NCI-H524 (cell line): ENCODE data around the gene CKAP4.

Experiments used
- DNase-seq, 2 experiments: peaks; one replicate each; lab custom pipeline; 2025; lab: John Stamatoyannopoulos, UW

The CKAP4 gene

DNA sequence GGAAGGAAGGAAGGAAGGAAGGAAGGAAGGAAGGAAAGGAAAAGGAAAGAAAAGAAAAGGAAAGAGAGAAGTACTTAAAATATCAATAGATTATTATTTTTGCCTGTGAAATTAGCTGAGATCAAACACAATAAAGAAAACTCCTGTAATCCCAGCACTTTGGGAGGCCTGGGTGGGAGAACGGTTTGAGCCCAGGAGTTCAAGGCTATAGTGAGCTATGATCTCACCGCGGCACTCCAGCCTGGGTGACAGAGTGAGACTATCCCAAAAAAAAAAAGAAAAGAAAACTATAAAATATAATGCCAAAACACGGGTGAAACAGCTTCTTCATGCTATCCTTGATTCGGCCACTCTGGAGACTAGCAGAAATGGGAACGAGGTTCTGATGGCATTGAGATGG lies 26.2 kb upstream of the CKAP4 start:
- DNase-seq, result no peak

DNA sequence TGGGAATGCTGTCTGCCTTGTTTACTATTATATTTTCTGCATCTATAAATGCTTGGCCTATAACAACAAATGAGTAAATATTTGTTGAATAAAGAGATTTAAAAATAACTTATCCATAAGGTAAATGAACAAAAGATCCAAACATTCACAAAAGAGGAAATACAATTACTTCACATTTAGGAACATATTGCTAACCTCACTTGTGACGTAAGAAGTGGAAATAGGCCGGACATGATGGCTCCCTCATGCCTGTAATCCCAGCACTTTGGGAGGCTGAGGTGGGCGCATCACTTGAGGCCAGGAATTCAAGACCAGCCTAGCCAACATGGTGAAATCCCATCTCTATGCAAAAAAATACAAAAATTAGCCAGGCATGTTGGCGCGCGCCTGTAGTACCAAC lies 25.7 kb upstream of the CKAP4 start:
- no peak for DNase-seq

DNA sequence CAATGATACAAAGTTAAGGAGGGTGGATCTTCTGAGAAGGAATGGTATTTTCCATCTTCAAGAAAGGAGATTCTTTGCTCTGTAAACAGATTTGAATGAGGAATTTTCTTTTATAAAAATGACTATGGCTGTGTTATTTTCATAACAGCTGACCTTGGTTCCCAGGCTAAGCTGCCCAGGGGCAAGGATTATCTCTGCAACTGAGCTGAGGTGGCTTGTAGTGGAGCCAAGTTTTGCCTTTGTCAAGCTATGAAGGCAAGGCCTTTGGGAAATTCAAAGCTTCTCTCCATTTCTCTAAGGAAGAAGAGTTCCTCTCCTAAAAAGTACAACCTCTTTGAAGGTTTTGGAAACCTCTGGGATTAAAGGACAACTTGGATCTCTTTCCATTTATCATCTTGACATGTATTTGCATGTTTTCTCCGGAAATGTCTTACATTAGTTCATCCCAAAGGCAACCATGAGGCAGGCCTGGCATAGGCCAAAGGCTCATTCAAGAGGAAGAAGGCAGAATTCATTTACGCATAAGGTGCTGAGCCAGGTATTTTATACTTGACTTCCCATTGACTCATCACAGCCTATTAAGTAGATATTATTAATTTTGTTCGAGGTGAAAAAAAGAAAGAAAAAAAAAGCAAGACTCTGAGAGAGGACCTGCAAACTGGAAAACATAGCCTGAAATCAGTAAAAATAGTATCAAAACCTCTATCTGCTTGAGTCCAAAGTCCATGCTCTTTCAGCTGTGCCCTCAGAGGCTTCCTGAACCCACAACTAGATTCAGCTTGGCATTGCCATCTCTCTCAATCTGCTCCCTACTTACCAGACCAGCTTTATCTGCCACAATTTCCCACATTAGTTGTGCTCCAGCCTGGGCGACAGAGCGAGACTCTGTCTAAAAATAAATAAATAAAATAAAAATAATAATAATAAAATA lies 24.0 kb upstream of the CKAP4 start:
- DNase-seq, result no peak

DNA sequence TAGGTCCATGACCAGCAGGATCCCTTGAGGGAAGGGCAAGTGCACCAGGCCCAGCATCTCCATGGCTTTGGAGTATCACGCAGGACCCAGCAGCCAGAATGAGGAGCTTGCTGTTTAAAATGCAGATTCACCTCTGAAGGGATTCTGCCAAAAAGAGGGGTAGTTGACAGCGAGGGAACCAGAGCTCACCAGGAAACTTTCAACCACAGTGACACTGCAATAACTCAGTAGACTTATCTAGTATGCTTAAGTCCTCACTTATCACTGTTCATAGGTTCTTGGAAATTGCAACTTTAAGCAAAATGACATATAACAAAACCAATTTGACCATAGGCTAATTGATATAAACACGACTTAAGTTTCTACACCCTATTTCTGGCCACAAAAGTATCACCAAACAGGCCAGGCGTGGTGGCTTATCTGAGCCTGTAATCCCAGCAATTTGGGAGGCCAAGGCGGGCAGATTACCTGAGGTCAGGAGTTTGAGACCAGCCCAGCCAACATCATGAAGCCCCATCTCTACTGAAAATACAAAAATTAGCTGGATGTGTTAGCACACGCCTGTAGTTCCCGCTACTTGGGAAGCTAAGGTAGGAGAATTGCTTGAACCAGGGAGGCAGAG lies 21.4 kb upstream of the CKAP4 start:
- no peak for DNase-seq

DNA sequence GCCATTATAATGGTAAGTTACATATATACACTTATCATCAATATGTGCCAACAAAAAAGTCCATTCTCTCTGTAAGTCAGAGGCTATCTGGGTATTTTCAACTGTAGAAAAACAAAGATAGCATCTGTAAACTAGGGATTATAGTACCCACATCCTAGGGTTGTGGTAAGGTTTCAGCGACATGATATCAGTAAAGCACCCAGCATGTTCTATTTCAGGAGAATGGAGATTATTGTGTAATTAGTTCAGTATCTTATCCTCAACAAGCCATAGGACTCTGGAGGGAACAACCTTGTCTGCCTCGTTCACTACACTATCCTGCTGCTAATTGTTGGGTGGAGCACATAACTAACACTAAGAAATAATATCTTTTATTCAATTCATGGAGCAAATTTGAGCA lies 19.7 kb upstream of the CKAP4 start:
- no peak for DNase-seq

DNA sequence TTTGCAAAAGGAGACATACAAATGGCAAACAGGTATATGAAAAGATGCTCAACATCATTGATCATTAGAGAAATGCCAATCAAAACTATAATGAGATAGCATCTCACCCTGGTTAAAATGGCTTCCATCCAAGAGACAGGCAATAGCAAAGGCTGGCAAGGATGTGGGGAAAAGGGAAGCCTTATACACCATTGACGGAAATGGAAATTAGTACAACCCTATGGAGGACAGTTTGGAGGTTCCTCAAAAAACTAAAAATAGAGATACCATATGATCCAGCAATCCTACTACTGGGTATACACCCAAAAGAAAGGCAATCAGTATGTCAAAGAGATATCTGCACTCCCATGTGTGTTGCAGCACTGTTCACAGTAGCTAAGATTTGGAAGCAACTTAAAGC lies 17.3 kb upstream of the CKAP4 start:
- no peak for DNase-seq

DNA sequence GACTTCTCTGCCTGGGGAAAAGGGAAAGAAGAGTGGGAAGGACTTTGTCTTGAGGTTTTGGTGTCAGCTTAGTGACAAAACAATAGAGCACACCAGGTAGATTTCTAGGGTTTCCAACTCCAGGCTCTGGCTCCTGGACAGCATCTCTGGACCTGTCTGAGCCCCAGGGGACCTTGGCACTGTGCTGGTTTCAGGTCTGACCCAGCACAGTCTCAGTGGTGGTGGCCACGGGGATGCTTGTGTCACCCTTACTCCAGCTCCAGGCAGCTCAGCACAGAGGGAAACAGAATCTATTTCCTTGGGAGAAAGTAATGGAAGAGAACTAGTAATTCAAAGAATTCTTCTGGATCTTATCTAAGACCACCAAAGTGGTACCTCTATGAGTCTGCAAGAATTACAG lies 11.1 kb upstream of the CKAP4 start:
- no peak for DNase-seq

DNA sequence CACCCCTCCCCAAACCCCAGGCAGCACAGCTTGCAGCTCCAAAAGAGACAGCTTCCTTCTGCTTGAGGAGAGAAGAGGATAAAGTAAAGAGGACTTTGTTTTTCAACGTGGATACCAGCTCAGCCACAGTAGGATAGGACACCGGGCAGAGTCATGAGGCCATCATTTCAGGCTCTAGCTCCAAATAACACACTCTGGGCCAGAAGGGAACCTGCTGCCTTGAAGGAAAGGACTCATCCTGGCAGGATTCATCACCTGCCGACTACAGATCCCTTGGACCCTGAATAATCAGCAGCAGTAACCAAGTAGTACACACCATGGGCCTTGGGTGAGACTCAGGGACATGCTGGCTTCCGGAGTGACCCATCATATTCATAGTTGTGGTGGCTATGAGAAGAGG lies 10.4 kb upstream of the CKAP4 start:
- no peak for DNase-seq

DNA sequence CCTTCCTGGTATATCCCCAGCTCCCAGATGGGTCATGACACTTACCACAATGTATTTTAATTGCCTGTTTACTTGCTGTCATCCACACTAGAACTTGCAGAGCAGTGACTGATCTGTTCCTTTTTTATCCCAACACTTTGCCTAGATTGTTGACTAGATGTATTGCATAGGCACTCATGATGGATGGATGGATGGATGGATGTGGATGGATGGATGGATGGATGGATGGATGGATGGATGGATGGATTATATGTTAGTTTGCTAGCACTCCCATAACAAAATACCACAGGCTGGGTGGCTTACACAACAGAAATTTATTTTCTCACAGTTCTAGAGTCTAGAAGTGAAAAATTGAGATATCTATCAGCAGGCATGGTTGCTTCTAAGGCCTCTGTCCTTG lies 8.7 kb upstream of the CKAP4 start:
- no peak for DNase-seq

DNA sequence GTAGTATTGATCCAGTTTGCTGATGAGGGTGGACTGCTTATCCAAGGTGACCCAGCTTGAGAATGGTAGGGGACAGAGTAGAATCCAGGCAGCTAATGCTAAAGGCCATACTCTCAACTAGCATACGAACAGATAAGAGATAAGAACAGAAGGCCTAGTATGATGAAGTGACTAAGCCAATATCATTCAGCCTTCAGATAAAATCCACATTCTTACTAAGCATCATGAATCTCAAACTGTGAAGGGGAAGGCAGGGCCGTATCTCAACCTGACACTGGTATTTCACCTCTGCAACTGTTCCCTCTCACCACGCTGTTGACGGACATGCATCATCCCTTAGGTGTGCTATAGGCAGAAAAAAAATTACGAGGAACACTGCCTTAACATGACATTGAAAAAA lies 8.1 kb upstream of the CKAP4 start:
- DNase-seq, result no peak

DNA sequence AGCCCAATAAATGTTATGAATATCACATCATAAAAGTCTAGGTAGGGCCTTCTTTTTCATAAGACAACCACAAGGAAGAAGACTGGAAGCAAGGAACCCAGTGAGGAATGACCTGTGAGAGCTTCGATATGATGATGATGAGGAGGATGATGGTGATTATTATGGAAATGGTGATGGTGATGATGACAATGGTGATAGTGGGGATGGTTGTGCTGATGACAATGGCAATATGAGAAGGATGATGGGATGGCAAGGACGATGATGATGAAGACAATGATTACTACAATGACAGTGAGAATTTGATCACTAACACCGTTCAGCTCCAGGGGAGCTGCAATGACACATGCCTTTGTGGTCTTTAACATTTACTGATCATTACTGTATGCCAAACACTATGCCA lies 7.7 kb upstream of the CKAP4 start:
- no peak for DNase-seq

DNA sequence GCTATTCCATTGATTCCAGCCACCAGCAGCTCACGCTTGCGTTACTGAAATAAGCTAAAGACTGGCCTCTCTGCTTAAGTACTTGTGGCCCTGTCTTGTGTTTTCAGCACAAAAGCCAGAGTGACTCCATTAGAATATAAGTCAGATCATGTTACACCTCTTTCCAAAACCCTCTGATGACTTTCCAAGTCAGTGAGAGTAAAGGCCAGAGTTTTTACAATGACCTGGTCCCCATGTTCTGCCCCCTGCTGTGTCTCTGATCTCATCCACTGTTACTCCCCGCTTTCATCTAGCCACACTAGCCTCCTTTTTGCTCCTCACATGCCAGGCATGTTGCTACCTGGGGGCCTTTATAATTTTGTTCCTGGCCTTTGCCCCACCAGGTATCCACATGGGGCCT lies 6.9 kb upstream of the CKAP4 start:
- DNase-seq, result peak in 1 of 2 experiments; percentile 66

DNA sequence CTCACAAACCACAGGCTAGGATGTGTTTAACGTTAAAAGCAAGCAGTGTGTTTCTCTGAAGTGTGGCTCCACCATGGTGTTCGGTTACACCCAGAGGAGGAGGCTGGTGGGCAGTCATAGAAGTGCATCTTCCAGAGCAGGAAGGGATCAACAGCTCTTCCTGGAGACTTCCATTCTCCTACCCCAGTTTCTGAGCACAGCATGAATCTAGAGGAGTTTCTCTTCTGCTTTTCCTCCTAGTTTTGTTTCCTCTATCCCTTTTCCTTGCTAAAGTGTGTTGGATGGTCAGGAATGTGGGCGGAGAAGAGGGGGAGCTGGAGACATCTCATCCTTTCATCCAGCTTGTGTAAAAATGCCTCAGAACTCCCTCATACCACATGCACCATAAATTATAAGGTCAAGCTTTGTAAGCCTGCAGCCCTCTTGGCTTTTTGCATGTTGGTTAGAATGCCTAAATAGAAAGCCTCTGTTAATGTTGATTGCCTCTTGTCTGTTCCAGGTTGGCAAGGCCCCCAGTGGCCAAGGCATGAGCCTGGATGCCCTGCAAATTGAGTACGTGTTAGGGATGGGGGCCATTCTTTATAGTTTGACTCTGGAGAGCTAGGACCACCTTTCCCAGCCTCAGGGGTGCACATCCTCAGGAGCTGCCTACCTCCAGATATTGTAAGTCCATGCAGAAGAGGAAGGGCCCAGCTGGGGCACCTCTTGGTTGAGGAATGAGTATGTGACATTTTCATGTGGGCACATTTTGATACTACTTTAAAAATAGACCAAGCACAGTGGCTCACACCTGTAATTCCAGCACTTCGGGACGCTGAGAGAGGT lies 4.0 kb upstream of the CKAP4 start:
- DNase-seq, result peak in 1 of 2 experiments; percentile 74

DNA sequence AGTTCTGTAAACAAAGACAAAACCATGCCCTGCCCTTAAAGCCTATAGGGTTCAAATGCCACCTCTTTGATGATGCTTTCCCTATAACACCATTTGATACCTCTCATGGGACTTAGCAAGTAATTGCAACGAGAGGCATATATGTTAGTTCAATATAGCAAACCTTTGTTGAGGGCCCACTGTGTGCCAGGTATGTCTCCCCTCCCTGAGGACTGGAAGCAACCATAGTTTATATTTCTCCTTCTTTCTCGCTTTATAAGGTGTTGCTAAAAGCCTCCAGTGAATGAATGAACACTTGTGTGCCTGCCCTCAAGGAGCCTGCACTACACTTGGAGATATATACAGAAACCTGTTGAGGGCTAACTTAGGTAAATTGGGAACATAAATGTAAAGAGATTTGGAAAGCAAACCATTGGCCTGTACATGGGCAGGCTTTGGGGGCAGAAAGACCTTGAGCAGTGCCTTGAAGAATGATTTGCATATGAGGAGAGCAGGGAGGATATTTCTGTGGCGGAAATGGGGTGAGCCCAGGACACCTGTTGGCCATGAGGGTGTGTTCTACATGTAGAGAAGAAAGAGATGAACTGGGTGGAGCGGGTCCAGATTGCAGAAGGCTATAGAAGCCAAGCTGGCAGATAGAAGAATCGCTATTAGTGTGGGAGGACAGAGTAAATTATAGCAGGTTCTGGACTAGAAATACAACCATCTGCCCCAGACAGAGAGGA lies 1.8 kb upstream of the CKAP4 start:
- DNase-seq, result peak in 1 of 2 experiments; percentile 3

DNA sequence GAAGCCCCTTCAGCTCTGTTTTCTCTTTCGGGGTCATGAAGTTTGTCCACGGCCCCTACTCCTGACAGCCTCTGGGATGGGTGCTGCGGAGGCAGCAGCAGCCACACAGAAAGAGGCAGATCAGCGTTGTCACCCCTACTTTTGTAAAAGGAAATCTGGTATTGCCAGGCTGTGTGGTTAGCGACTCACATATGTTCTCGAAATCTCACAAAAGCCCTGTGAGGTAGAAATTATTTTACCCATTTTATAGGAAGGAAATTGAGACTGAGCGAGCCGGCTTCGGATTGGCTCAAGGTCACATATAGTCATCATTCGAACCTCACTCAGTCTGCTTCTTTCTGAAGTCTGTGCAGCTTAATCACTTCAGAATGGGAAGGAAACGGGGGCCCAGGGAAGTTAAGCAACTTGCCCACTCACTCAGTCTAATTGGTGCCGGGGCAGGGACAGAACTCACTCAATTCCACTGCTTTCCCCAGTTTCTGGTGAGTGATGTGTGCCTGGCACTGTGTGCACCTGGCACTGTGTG lies 1.1 kb upstream of the CKAP4 start:
- no peak for DNase-seq

DNA sequence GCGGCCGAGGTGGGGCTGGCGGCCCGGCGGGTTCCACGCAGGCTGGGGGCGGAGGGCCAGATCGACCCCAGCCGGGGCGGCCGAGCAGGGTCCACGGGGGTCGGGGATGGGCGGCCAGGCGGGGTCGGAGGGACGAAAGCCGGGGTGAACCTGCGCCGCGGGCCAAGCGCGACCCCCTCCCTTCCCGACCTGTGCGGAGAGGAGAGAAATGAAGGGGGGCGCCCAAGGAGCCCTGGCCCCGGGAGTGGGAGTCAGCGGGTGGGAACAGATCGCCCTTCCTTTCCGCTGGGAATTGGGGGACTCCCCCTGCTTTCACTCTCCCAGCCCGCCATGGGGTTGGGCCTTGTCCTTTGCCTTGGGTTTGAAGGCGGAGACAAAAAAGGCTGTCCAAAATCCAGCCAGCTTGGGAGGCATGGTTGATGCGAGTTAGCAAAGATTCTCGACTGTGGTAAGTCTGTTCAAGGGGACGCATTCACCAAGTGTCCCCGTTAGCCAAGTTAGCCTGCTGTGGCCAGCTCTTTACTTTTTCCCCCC lies 559 bp upstream of the CKAP4 start:
- peak; percentile 11 to 35 for DNase-seq

DNA sequence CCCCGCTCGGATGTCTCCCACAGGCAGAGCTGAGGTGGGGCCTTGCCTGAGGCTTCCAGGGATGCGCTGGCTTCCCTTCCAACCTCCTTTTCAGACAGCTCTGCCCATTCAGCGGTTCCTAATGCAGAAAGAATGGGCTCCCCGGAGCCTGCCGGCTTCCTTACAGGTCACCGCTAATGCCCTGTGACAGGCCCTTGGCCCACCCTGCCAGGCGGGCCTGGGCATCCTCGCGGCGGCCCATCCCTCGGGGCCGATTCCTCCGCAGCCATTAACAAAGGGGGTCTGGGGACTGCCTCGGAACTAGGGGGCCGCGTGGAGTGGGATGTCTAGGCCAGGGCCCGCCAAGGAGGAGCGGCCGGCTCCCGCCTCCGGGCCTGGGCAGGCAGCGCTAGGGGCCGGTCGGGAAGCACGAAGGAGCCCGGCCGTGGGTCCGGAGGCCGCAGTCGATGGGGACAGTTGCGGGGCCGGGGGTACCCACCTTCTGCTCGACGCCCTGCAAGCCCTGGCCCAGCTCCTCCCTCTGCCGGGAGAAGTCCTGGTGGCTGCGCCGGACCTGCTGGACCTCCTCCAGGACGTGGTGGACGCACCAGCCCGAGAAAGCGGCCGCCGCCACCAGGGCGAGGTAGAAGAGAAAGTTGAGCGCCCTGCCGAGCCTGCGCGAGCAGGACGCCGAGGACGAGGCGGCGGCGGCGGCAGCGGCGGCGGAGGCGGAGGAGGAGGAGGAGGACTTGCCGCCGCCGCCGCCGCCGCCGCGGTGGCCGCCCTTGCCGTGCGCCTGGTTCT lies 738 bp downstream of the CKAP4 start:
- DNase-seq, result peak in 1 of 2 experiments; percentile 25

DNA sequence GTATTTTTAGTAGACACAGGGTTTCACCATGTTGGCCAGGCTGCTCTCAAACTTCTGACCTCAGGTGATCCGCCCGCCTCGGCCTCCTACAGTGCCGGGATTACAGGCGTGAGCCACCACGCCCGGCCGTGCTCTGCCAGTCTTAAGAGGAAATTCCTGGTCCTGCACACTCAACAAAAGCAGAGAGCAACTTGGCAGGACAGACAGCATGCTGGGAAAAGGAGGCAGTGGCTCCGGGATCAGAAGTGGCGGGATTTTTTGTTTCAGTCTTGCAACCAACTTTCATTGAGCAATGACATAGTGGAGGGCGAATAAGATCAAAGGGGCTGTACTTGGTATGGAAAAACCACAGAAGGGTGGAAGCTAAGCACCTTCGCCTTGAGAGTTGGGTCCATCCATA lies 2.1 kb downstream of the CKAP4 start:
- no peak for DNase-seq

DNA sequence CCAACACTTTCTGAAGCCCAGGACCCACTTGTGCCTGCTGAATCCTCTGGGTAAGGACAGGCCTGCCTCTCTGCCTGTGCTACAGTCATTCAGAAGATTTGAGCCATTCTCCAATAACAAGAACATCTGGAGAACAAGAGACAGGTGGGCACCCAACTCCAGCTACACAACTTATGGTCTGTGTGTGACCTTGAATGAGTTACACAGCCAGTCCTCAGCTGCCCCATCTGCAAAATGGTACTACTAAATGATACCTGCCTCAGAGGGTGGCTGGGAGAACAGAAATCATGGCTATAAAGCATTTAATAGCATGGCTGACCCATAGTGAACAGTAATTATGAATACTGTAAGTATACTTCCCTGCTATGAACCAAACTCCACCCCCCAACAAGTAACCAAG lies 4.2 kb downstream of the CKAP4 start:
- DNase-seq, result no peak

DNA sequence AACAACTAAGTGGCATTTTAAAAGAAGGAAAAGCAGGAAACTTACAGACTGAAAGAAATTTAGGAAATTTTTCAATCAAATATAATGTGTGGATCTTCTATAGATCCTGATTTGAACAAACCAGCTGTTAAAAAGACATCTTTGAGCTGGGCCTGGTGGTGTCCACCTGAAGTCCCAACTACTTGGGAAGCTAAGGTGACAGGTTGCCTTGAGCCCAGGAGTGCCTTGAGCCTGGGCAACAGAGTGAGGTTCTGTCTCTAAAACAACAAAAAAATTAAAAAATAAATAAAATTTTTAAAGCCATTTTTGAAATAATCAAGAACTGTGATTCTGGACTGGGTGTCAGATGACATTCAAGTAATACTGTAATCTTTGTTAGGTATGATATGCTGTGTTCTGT lies 7.0 kb downstream of the CKAP4 start:
- DNase-seq, result no peak

DNA sequence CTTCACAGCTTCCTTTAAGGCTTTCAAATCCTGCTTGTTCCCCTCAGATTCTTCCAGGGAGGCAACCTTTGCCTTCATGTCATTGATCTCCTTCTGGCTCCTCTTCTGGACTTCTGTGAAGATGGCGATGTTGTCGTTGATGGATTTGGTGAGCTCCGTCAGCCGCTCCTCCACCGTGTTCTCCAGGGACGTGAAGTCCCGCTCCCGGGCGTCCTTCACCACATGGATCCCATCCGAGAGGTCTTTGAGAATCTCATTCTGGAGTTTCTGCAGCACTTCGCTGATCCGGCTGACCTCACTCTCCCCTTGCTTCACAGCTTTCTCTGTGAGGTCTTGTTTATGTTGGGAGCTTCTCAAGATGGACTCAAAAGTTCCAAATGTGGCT lies 7.9 kb downstream of the CKAP4 start:
- no peak for DNase-seq
